CD4-positive, alpha-beta T cell treated with Interleukin-4 for 4 hours (primary cell): ENCODE results near the gene DPYD.
"Not testable (repeated sequence)": the region's sequence is repeated elsewhere in the genome, so short reads cannot be mapped to it uniquely, and the experiment has no call there.

Source experiments
- DNase-seq: peaks from one replicate; pipeline ENCODE4 v3.0.0-alpha.2; 2020

The DPYD gene

DNA sequence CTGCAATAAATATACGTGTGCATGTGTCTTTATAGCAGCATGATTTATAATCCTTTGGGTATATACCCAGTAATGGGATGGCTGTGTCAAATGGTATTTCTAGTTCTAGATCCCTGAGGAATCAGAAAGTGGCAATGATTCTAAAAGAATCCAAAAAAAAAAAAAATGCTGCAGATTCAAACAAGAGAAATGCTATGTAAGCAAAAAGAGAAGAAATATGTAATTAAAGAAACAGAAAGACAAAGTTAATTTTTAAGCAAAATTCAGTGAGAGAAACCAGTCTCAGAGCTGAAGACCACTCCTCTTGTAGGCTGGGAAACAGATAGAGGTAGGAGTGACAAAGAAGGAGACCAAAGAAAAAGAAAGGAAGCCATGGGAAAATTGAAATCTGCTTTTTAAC lies 571.0 kb downstream of the DPYD start:
- not testable (repeated sequence) for DNase-seq

- DNase-seq, result no peak
These were observed 572.1 kb downstream of the DPYD start for GRCh38 chr1:97348599-97349265.

GRCh38 chr1:97340951-97341350 lies 579.9 kb downstream of the DPYD start:
- DNase-seq, result no peak

DNA sequence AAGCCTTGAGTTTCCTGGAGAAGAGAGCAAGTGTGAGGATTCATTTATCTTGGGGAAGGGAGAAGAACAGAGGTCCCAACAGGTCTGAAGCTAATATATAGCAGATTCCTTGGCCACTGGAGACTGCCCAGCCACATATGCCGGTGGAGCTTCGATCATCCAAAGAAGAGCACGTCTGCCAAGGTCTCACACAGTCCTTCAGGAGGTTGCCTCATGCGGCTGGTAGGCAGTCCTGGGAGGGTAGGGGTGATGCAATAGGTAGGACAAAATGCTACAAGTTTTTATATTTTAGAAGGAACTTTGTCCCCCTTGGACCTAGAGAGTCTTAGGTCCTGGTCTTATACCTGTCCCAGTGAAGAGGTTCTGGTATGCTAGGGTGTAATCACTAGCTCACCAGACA lies 582.5 kb downstream of the DPYD start:
- no peak for DNase-seq

GRCh38 chr1:97337250-97338030 lies 583.4 kb downstream of the DPYD start:
- DNase-seq, result no peak

DNA sequence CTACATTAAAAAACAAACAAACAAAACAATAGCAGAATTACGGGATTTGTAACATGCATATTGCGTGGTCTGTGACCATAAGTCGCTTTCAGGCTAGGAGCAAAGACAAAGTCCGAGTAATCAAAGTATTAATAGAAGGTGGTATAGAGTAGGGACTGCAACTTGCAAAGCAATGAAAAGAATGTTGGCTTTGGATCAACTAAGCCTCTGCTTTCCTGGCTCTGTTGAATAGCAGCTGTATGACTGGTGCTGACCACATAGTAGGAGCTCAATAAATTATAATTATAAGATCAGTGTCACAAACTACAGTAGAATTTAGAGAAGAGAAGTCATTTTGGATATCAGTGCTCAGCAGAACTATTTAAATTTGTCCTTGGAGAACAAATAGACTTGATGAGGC lies 586.4 kb downstream of the DPYD start:
- no peak for DNase-seq

GRCh38 chr1:97332716-97333115 lies 588.1 kb downstream of the DPYD start:
- DNase-seq, result no peak

DNA sequence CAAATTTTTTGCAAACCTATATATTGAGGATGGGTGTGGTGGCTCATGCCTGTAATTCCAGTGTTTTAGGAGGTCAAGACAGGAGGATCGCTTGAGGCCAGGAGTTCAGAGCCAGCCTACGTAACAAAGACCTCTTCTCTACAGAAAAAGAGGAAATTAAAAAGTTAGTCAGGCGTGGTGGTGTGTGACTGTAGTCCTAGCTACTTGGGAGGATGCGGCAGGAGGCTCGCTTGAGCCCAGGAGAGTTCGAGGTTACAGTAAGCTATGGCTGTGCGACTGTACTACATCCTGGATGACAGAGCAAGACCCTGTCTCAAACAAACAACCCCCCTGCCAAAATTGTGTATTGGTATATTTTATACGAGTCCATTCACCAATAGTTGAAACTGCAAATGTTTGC lies 589.7 kb downstream of the DPYD start:
- DNase-seq, result no peak

GRCh38 chr1:97314685-97315084 lies 606.1 kb downstream of the DPYD start:
- no peak for DNase-seq

DNA sequence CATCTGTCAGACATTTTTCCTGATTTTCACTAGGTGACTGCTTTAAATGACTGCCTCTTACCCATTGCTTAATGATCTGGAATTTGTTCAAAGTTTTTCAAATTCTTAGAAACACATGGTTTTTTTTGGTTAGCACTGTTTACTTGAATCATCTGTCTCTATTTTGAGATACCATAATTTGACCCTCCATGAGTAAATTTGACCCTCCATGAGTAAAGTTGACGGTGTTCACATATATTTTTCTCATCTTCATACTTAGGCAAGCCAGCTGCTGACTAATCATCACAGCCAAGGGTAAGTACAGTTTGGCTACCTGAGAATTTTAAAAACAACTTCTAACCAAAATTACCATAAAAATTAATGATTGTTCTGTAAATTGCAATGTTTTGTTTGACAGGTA lies 612.7 kb downstream of the DPYD start:
- DNase-seq, result no peak

DNA sequence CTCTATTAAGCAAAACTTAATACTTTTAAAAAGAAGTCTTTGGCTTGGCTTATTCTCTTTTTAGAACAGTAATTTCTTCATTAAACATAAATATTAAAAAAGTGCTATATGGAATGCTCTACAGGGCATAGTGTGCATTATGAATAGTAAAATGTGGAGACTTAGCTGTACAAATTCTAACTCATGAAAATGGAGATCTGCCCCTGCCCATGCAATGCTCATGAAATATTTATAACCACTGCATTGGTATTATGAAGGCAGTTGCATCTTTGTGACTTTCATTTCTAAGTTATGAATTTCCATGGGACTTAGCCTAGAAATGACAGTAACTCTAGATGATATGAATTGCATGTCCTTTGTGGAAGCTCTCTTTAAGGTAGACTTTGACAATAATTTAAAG lies 613.3 kb downstream of the DPYD start:
- no peak for DNase-seq

GRCh38 chr1:97307151-97307550 lies 613.7 kb downstream of the DPYD start:
- DNase-seq, result no peak

DNA sequence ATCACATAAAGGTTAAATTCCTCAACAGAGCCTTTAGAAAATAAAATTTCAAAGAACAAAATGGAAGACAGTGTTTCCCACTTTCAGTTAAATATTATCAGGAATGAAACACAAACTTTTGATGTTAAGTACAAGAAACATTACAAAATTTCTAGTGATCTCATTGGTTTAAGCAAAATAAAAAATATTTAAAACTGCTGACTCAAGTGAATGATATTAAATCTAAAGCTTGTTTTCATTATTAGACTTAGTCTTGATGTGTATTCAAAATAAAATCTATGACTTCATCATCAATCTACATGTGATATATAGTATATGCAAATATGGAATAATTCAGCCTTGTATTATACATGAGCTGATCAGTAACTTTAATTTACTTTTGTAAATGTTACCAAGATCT lies 614.3 kb downstream of the DPYD start:
- no peak for DNase-seq

DNA sequence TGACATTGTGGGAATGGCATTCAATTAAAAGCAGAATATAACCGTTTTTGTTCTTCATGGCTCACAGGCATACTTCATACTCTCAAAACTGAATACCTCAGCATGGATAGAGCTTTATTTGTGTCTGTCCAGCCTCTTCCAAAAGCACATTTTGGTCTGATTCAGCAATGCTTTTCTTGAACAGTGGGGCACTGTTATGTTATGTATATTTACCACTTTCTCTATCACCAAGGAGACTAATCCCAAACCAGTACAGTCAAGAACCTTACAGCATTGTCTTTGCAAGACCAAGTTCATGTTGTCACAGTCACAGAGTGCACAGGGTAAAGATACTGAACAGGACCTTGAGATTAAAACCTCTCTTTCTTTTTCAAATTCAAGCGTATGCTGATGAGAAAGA lies 616.5 kb downstream of the DPYD start:
- DNase-seq, result no peak

DNA sequence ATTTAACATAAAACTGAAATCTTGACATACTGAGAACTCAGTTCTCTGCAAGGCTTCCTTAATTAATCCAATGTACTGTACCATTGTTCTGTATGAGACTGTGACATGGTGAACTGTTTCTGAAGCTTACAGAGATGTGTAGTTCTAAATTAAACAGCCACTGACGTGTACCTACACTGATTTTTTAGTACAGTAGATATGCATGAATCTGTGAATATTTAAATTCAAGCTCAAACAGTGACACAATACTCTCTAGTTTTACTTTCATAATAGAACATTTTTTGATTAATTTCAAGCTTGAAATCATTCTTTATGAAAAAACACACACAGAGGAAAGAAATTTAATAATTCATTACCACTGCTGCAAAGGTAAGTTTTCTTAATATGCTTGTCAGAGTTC lies 621.9 kb downstream of the DPYD start:
- no peak for DNase-seq

GRCh38 chr1:97297611-97298010 lies 623.2 kb downstream of the DPYD start:
- DNase-seq, result no peak

GRCh38 chr1:97281962-97282361 lies 638.9 kb downstream of the DPYD start:
- no peak for DNase-seq

GRCh38 chr1:97277891-97278654 lies 642.8 kb downstream of the DPYD start:
- no peak for DNase-seq

GRCh38 chr1:97271916-97272788 lies 648.7 kb downstream of the DPYD start:
- no peak for DNase-seq

DNA sequence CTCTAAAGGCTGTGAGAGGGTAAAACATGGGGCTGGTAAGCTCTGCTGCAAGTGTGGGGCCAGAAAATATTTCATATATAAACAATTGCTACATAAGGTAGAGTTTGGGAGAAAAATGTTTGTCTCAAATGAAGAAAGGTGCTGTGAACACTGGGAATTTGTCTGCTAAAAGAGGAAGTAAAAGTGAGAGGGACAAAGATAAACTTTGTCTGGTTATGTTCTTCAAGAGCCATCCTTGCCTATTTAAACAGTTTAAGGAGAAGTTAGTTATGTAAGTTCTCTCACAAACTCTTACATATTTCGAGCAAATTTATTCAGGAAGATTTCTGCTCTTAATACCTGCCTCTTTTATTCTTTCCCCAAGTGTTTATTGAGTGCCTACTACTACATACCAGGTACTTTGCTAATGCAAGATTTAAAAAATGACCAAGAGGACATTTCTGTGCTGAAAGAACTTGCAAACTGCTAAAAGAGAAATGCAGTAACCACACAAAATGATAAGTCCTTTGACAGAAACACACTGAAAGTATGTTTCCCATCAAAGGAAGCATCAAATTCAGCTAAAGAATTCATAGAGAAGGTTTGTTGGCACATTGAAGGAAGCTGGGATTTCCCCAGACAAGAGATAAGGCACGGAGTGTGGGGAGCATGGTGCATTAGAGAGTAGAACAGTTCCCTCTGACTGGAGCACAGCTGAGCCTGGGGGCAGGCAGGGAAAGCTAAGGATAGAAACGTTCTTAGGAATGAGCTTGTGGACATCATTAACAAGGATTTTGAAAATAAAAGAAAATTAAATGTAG lies 650.1 kb downstream of the DPYD start:
- no peak for DNase-seq

- DNase-seq, result no peak
These were observed 655.2 kb downstream of the DPYD start for GRCh38 chr1:97265630-97266029.

GRCh38 chr1:97262842-97263241 lies 658.0 kb downstream of the DPYD start:
- DNase-seq, result no peak
